Large intestine (tissue), 12 donors: ENCODE data around the gene SPPL2B. TPM values are rescaled to one million over a fixed set of nuclear protein-coding genes. Genes with fewer than 3 reads are reported as not detected.
"Not testable (repeated sequence)": the region's sequence is repeated elsewhere in the genome, so short reads cannot be mapped to it uniquely, and the experiment has no call there.

Source experiments
- DNase-seq, 2 donors: peaks; one replicate each; pipeline versions ENCODE4 v3.0.0 to v3.0.0-alpha.2; 2013
- H3K27ac ChIP-seq: one replicate; pipeline ENCODE4 v1.5.1; 2013; ENCODE audit warnings: low read length
- H3K27me3 ChIP-seq: 2 replicates; pipeline ENCODE4 v1.6.1; 2013; ENCODE audit warnings: low read length; ENCODE audit not compliant: control insufficient read depth, insufficient read depth
- H3K36me3 ChIP-seq: 2 replicates; pipeline ENCODE4 v1.6.1; 2013; ENCODE audit warnings: low read length; ENCODE audit not compliant: control insufficient read depth, insufficient read depth
- H3K4me1 ChIP-seq: one replicate; pipeline ENCODE4 v1.6.1; 2013; ENCODE audit warnings: low read length; ENCODE audit not compliant: control insufficient read depth, insufficient read depth
- H3K4me3 ChIP-seq: one replicate; pipeline ENCODE4 v1.5.1; 2013; ENCODE audit warnings: low read length
- H3K9me3 ChIP-seq: one replicate; pipeline ENCODE4 v1.6.1; 2013; ENCODE audit warnings: mild to moderate bottlenecking, low read depth, low read length, moderate library complexity; ENCODE audit not compliant: control insufficient read depth
- WGBS: methylation state at CpG from one replicate; pipeline ENCODE4 v1.1.5; 2013; ENCODE audit warnings: low lambda C conversion rate; ENCODE audit not compliant: insufficient coverage; 5-methylcytosine and 5-hydroxymethylcytosine counted together
- long read RNA-seq, 11 donors: transcript quantifications; one replicate each; lab custom pipeline, GENCODE V29; 2026
- polyA plus RNA-seq: library from polyadenylated mRNA; unstranded; fragments of 120-200 nt; gene quantifications from one replicate; pipeline ENCODE4 v1.2.1, GENCODE V29; 2013

SPPL2B gene, protein sequence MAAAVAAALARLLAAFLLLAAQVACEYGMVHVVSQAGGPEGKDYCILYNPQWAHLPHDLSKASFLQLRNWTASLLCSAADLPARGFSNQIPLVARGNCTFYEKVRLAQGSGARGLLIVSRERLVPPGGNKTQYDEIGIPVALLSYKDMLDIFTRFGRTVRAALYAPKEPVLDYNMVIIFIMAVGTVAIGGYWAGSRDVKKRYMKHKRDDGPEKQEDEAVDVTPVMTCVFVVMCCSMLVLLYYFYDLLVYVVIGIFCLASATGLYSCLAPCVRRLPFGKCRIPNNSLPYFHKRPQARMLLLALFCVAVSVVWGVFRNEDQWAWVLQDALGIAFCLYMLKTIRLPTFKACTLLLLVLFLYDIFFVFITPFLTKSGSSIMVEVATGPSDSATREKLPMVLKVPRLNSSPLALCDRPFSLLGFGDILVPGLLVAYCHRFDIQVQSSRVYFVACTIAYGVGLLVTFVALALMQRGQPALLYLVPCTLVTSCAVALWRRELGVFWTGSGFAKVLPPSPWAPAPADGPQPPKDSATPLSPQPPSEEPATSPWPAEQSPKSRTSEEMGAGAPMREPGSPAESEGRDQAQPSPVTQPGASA
- polyA plus RNA-seq, result 112 TPM
- long read RNA-seq, donor 1, partial matches to known transcripts, result 0 of 6 reads
- long read RNA-seq, donor 1, other reads (novel, unspliced or antisense), result 0 of 6 reads
- long read RNA-seq, donor 2, transcript SPPL2B-209 (15 exons, 3,456 nt), result major isoform, 12 of 20 reads
- long read RNA-seq, donor 2, partial matches to known transcripts, result 5 of 20 reads
- long read RNA-seq, donor 2, other reads (novel, unspliced or antisense), result 0 of 20 reads
- long read RNA-seq, donor 3, result 0 reads
- long read RNA-seq, donor 4, partial matches to known transcripts, result 0 of 1 reads
- long read RNA-seq, donor 4, other reads (novel, unspliced or antisense), result 0 of 1 reads
- long read RNA-seq, donor 5, partial matches to known transcripts, result 5 of 10 reads
- long read RNA-seq, donor 5, other reads (novel, unspliced or antisense), result 0 of 10 reads
- long read RNA-seq, donor 6, transcript SPPL2B-209 (15 exons, 3,456 nt), result major isoform, 5 of 18 reads
- long read RNA-seq, donor 6, partial matches to known transcripts, result 10 of 18 reads
- long read RNA-seq, donor 6, other reads (novel, unspliced or antisense), result 0 of 18 reads
- long read RNA-seq, donor 7, partial matches to known transcripts, result 0 of 5 reads
- long read RNA-seq, donor 7, other reads (novel, unspliced or antisense), result 0 of 5 reads
- long read RNA-seq, donor 8, transcript SPPL2B-209 (15 exons, 3,456 nt), result major isoform, 7 of 16 reads
- long read RNA-seq, donor 8, partial matches to known transcripts, result 5 of 16 reads
- long read RNA-seq, donor 8, other reads (novel, unspliced or antisense), result 0 of 16 reads
- long read RNA-seq, donor 9, partial matches to known transcripts, result 16 of 22 reads
- long read RNA-seq, donor 9, other reads (novel, unspliced or antisense), result 0 of 22 reads
- long read RNA-seq, donor 10, transcript SPPL2B-209 (15 exons, 3,456 nt), result major isoform, 6 of 16 reads
- long read RNA-seq, donor 10, partial matches to known transcripts, result 6 of 16 reads
- long read RNA-seq, donor 10, other reads (novel, unspliced or antisense), result 0 of 16 reads
- long read RNA-seq, donor 11, partial matches to known transcripts, result 0 of 4 reads
- long read RNA-seq, donor 11, other reads (novel, unspliced or antisense), result 0 of 4 reads

DNA sequence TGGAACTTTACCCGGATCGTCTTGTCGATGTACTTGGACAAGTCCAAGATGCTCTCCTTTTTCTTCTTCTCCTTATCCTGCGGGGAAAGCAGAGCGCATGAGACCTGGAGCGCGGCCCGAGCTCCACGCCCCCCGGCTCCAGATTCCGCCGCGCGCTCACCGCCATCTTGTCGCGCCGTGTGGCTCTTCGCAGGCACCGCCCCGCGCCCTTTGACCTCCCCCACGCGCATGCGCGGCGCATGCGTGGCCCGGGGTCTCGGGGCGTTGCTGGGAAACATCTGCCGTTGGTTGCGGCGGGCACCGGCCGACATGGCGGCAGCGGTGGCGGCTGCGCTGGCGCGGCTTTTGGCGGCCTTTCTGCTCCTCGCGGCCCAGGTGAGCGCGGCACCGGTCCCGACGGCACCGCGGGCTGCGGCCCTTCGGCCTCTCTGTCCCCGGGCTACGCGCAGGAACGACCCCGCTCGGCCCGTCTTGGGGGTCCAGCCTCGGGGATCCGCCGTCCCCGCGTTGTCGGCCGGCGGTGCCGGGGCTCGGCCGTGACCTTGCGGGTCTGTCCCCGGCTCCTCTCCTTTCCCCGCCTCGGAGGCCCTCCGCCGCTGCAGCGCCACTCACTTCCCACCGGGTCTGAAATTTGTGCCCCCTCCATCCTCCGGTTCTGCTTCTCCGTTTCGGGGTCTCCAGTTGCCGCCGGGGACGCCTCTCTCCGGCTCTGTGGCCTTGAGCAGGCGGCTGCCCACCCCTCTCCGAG lies at the start of gene SPPL2B, which contains the start of gene LSM7:
SPPL2B (plus strand) TSS at position 284 of the 748 bp plus-strand sequence; CDS start at position 310, 26 bp downstream.
LSM7 (minus strand) TSS at position 186 of the 748 bp plus-strand sequence; CDS start at position 166, 20 bp downstream.
- peak; percentile 91 to 95 for DNase-seq
- no CpG with 5 or more reads among the region's 89 CpGs for WGBS
- H3K4me1 ChIP-seq, result peaks cover 34% of the 10 kb centered on the region
- H3K9me3 ChIP-seq, result peaks cover 3% of the 10 kb centered on the region
- peak within 1 kb of the TSS; percentile 95 for H3K4me3 ChIP-seq
- H3K27ac ChIP-seq, result peak within 1 kb of the TSS; percentile 97
- H3K27me3 ChIP-seq, result no peaks in the 10 kb centered on the region
- H3K36me3 ChIP-seq, result peaks cover 23% of the 10 kb centered on the region

DNA sequence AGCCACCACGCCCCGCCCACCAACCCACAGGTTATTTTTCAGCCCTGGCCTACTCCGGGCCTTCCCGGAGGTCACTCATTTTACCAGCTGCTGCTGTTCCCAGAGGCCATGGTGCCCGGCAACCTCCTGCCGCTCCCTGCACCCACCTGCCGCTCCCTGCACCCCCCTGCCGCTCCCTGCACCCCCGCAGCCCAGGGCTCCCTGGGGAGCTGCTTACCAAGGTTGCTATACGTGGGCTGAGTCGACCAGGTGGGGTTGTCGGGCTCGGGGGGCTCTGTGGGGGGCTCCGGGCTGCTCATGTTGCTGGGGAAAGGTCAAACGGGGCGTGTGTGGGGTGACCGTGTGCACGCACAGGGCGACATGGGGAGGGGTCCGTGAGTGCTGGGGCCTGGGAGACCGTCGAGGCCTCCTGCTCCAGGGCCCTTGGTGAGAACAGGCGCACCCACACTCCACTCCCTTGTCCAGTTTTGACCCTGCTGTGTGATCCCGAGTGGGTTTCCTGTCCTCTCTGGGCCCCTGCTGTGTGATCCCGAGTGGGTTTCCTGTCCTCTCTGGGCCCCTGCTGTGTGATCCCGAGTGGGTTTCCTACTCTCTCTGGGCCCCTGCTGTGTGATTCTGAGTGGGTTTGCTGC lies 47.7 kb upstream of the SPPL2B start:
- WGBS, result no CpG with 5 or more reads among the region's 26 CpGs
- peaks cover 18% of the 10 kb centered on the region for H3K4me1 ChIP-seq
- peaks cover 22% of the 10 kb centered on the region for H3K27me3 ChIP-seq
- peaks cover 3% of the 10 kb centered on the region for H3K36me3 ChIP-seq
- no peak overlapping the region for H3K4me3 ChIP-seq
- no peak overlapping the region for H3K27ac ChIP-seq
- DNase-seq, result no peak
- peaks cover 8% of the 10 kb centered on the region for H3K9me3 ChIP-seq

DNA sequence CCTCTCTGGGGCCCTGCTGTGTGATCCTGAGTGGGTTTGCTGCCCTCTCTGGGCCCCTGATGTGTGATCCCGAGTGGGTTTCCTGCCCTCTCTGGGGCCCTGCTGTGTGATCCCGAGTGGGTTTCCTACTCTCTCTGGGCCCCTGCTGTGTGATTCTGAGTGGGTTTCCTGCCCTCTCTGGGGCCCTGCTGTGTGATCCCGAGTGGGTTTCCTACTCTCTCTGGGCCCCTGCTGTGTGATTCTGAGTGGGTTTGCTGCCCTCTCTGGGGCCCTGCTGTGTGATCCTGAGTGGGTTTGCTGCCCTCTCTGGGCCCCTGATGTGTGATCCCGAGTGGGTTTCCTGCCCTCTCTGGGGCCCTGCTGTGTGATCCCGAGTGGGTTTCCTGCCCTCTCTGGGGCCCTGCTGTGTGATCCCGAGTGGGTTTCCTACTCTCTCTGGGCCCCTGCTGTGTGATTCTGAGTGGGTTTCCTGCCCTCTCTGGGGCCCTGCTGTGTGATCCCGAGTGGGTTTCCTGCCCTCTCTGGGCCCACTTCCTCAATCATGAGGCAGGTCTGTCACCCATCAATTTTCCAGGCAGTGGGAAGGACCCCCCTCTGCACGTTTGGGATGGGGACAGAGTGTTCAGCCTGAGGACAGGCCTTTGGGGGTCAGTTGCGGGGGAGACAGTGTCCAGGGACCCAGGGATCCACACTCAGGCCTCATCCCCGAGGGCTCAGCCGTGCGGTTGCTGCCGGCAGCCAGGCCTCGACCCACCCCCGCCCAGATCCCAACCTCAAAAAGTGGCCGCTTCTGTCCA lies 47.0 kb upstream of the SPPL2B start:
- not testable (repeated sequence) for H3K9me3 ChIP-seq
- no CpG with 5 or more reads among the region's 16 CpGs for WGBS

DNA sequence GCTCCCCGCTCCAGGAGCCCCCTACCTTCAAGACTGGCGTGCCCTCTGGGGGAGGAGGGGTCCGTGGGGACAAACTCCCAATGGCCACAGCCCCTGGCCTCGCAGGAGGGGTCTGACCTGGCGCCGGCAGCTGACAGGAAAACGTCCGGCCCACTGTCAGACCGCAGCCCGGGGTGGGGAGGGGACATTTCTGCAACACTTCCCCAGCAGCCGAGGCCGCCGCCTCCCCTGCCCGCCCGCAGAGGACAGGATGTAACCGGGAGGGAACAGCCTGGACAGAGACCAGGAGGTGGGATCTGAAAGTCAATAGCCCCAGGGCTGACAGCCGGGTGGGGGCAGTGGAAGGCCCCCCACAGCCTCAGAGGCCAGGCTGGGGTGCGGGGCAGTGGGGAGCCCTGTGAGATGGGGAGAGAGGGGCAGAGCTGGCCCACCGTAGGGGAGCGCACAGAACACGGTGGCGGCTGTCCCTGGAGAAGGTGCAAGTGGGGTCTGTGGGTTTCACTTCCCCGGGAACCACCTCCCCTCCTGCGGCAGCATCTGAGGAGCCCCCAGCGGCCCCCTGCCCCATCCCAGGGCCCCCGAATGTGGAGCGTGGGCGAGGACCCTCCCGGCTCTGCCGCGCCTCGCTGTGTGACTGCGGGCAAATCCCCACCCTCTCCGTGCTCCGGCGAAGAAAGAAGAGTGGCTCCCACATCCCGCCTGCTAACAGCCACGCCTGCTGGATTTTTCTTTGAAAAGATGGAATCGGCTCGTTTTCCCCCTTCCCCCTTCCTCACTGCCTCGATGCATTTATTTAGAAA lies 46.2 kb upstream of the SPPL2B start, which contains the start of gene PEAK3:
PEAK3 (minus strand) TSS at position 114 of the 800 bp plus-strand sequence. CDS start 1,244 bp downstream, outside the sequence.
- Histone ChIP-seq H3K9me3 (peaks cover 8% of the 10 kb centered on the region), H3K36me3 (no peaks in the 10 kb centered on the region), H3K27me3 (peaks cover 35% of the 10 kb centered on the region), H3K27ac (no peak within 1 kb of the TSS), H3K4me1 (peaks cover 18% of the 10 kb centered on the region), H3K4me3 (peak within 1 kb of the TSS; percentile 6)
- DNase-seq, result peak in 1 of 2 donors; percentile 61
- no CpG with 5 or more reads among the region's 41 CpGs for WGBS

More for the DNA sequence above, 47.0 kb upstream of the SPPL2B start:
- Histone ChIP-seq H3K27me3 (peaks cover 27% of the 10 kb centered on the region), H3K4me1 (peaks cover 18% of the 10 kb centered on the region)
- H3K36me3 ChIP-seq, H3K27ac ChIP-seq, DNase-seq, H3K4me3 ChIP-seq: not testable (repeated sequence)

DNA sequence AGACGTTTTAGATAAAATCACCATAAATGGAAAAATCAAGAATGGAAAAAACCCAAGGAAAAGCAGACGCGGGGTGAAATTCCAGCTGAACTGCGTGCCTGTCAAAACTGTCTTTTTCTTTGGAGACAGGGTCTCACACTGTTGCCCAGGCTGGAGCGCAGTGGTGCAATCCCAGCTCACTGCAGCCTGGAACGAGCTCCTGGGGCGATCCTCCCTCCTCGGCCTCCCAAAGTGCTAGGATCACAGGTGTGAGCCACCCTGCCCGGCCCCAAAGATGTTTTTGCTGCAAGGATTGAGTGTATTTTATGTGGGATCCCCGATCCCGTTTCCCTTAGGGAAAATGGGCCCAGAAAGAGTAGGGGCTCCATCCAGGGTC lies 45.6 kb upstream of the SPPL2B start:
- H3K27me3 ChIP-seq, result peaks cover 41% of the 10 kb centered on the region
- no peak overlapping the region for H3K4me3 ChIP-seq
- H3K27ac ChIP-seq, result no peak overlapping the region
- DNase-seq, result no peak
- H3K36me3 ChIP-seq, result no peaks in the 10 kb centered on the region
- H3K4me1 ChIP-seq, result peaks cover 18% of the 10 kb centered on the region
- peaks cover 8% of the 10 kb centered on the region for H3K9me3 ChIP-seq
- no CpG with 5 or more reads among the region's 11 CpGs for WGBS

DNA sequence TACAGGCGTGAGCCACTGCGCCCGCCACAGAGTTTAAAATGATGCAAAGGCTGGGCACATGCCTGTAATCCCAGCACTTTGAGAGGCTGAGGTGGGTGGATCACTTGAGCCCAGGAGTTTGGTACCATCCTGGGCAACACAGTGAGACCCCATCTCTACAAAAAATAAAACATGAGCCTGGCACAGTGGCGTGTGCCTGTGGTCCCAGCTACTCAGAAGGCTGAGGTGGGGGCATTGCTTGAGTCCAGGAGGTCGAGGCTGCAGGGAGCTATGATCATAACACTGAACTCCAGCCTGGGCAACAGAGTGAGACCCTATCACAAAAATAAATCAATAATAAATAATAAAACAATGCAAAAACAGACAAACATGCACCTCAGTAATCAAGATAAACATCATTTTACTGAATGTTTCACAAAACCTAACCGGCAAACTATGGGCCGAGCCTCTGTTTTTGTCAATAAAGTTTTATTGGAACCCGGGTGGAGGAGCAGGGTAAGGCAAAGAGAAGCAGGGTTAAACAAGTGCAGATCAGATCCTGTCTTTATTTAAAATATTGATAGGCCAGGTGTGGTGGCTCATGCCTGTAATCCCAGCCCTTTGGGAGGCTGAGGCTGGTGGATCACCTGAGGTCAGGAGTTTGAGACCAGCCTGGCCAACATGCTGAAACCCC lies 44.5 kb upstream of the SPPL2B start:
- Histone ChIP-seq H3K4me1 (peaks cover 10% of the 10 kb centered on the region), H3K4me3 (no peak overlapping the region), H3K36me3 (no peaks in the 10 kb centered on the region), H3K9me3 (peaks cover 8% of the 10 kb centered on the region), H3K27me3 (peaks cover 52% of the 10 kb centered on the region), H3K27ac (no peak overlapping the region)
- no CpG with 5 or more reads among the region's 8 CpGs for WGBS
- DNase-seq, result no peak

DNA sequence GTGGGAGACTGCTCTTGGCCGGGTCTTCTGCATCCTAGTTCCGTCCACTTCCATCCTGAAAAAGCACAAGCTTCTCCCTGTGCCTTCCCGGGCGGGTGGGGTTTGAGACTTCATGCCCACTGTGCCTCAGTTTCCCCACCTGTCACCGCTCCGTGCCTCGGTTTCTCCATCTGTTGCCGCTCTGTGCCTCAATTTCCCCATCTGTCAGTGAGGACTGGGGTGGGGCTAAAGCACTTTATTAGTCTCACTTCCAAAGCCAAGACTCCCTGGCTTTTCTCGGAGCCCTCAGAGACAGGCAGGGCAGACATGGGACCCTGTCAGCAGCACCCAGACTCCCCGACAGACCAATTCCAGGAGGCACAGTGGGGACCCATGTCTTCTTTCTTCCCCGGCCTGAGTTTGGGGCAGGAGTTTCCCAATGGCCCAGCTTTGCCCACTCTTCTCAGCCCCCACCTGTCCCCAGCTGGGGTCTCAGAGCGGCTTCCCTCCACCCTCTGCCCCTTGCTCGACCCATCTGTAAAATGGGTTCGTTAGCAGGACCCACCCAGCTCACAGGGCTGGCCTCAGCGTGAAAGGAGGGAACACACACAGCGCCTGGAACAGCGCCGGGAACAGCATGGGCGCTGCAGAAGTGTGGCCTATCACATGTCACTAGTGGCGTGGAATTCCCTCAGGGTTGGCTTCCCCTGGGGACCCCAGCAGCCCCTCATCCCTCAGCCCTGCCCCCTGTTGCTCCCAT lies 41.9 kb upstream of the SPPL2B start:
- Histone ChIP-seq H3K36me3 (no peaks in the 10 kb centered on the region), H3K27ac (no peak overlapping the region), H3K4me1 (peaks cover 12% of the 10 kb centered on the region), H3K27me3 (peaks cover 69% of the 10 kb centered on the region), H3K9me3 (peaks cover 17% of the 10 kb centered on the region), H3K4me3 (no peak overlapping the region)
- no peak for DNase-seq
- no CpG with 5 or more reads among the region's 20 CpGs for WGBS
